Panc1 (cell line): ENCODE measurements around the gene WFIKKN2. TPM values are rescaled to one million over a fixed set of nuclear protein-coding genes. Genes with fewer than 3 reads are reported as not detected.

ENCODE experiments used
- ATAC-seq: fragments of 200-7000 bp; cut with Tn5 transposase; 2 replicates; pipeline ENCODE4 v1.9.1; 2020; ENCODE audit warnings: mild to moderate bottlenecking, moderate library complexity
- BruUV-seq: library from RNA; stranded (reverse); fragments of 400-500 nt; replicated peaks from 2 replicates; lab custom pipeline; 2021; lab: Mats Ljungman, UMichigan
- CTCF ChIA-PET: fragments of 300-600 bp; sonication (Branson Sonifier 250); formaldehyde crosslinking; loops from one replicate; lab custom pipeline; 2022; ENCODE audit warnings: antibody characterized with exemption; lab: Charles Lee
- POLR2A ChIA-PET: fragments of 300-600 bp; sonication (Branson Sonifier 250); formaldehyde crosslinking; loops from one replicate; lab custom pipeline; 2022; ENCODE audit warnings: antibody characterized with exemption; lab: Charles Lee
- DNase-seq: peaks from one replicate; pipeline ENCODE4 v3.0.0-alpha.2; 2010; ENCODE audit warnings: low read depth, low spot score
- H3K27ac ChIP-seq: 2 replicates; pipeline ENCODE4 v1.5.1; 2011; ENCODE audit warnings: mild to moderate bottlenecking, low read length, inconsistent platforms
- H3K27me3 ChIP-seq: fragments of 200-500 bp; sonication (Bioruptor generic); 2 replicates; pipeline ENCODE4 v1.6.0; 2014; ENCODE audit warnings: low read length, inconsistent platforms; ENCODE audit not compliant: control insufficient read depth, insufficient read depth
- H3K36me3 ChIP-seq: fragments of 200-500 bp; sonication (Bioruptor generic); 2 replicates; pipeline ENCODE4 v1.5.1; 2014; ENCODE audit warnings: inconsistent platforms, mild to moderate bottlenecking, low read length, moderate library complexity; ENCODE audit not compliant: control insufficient read depth, insufficient read depth
- H3K4me1 ChIP-seq: 2 replicates; pipeline ENCODE4 v1.5.1; 2011; ENCODE audit warnings: inconsistent platforms, mild to moderate bottlenecking, low read length, moderate library complexity; ENCODE audit not compliant: control insufficient read depth, insufficient read depth
- H3K4me3 ChIP-seq, 2 experiments: 2 replicates each; pipeline ENCODE4 v1.5.1; 2011 to 2012; ENCODE audit warnings: low read depth in 2 of 2, low read length in 2 of 2, mild to moderate bottlenecking in 2 of 2, inconsistent platforms in 1 of 2, moderate library complexity in 1 of 2
- H3K9me3 ChIP-seq: fragments of 200-500 bp; sonication (Bioruptor generic); 2 replicates; pipeline ENCODE4 v1.5.1; 2014; ENCODE audit warnings: low read depth, mild to moderate bottlenecking, inconsistent platforms, low read length, moderate library complexity; ENCODE audit not compliant: control insufficient read depth, insufficient read depth
- POLR2AphosphoS5 ChIP-seq: IDR thresholded peaks from 2 replicates; pipeline ENCODE4 v1.6.1; 2012; ENCODE audit warnings: mild to moderate bottlenecking, low read depth, low read length, moderate library complexity
- SIN3A ChIP-seq: IDR thresholded peaks from 2 replicates; pipeline ENCODE4 v1.6.1; 2012; ENCODE audit warnings: low read depth, mild to moderate bottlenecking, low read length, moderate library complexity, borderline replicate concordance; ENCODE audit not compliant: insufficient read depth
- TCF7L2 ChIP-seq: IDR thresholded peaks from 2 replicates; pipeline ENCODE4 v1.6.1; 2011; ENCODE audit warnings: mild to moderate bottlenecking, low read depth, low read length, inconsistent platforms
- in situ Hi-C: cut with HindIII; loops from 2 replicates; pipeline ENCODE4 v1.10.0; 2016; ENCODE audit warnings: low sequenced_read_pairs, low pct_unique_long_range_greater_than_20kb
- intact Hi-C: fragments of 100-400 bp; cut with micrococcal nuclease; formaldehyde crosslinking; loops from one replicate; pipeline ENCODE4 v1.10.0; 2022; ENCODE audit not compliant: unreplicated experiment
- total RNA-seq: library from RNA; stranded (reverse); gene quantifications from one replicate; pipeline ENCODE4 v1.2.1, GENCODE V29; 2021; ENCODE audit not compliant: unreplicated experiment
- TF ChIP-seq, protein P1 (sequence below): fragments of 450-650 bp; IDR thresholded peaks from 2 replicates; pipeline ENCODE4 v1.5.1; 2017; ENCODE audit warnings: mild to moderate bottlenecking
- TF ChIP-seq, protein P2 (sequence below), 2 experiments: IDR thresholded peaks; 2 replicates each; pipeline ENCODE4 v1.6.1; 2011 to 2012; ENCODE audit warnings: low read depth in 2 of 2, control low read depth in 1 of 2, low read length in 1 of 2, mild to moderate bottlenecking in 1 of 2, moderate library complexity in 1 of 2; ENCODE audit not compliant: insufficient read depth in 1 of 2

The WFIKKN2 gene
- total RNA-seq, 1 experiment from 2014 or later, result 0.05 TPM

DNA sequence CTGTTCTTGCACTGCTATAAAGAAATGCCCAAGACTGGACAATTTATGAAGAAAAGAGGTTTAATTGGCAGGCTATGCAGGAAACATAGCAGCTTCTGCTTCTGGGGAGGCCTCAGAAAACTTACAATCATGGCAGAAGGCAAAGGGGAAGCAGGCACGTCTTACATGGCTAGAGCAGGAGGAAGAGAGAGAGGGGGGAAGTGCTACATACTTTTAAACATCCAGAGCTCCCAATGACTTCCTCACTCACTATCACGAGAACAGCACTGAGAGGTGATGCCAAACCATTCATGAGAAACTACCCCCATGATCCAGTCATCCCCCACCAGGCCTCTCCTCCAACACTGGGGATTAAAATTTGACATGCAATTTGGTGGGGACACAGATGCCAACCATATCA lies 13.3 kb downstream of the WFIKKN2 start:
- ChIA-PET POLR2A (interaction anchor here (1.3 kb wide), 1 partner anchor 103 kb away, joined by 3 read pairs; no protein-coding TSS in a partner anchor), CTCF (interaction anchor here (1.1 to 1.7 kb wide), 2 partner anchors 66 to 101 kb away, joined by 3 to 9 read pairs; no protein-coding TSS in a partner anchor)
- H3K27me3 ChIP-seq, result no peaks in the 10 kb centered on the region
- TF ChIP-seq, protein P1, sequence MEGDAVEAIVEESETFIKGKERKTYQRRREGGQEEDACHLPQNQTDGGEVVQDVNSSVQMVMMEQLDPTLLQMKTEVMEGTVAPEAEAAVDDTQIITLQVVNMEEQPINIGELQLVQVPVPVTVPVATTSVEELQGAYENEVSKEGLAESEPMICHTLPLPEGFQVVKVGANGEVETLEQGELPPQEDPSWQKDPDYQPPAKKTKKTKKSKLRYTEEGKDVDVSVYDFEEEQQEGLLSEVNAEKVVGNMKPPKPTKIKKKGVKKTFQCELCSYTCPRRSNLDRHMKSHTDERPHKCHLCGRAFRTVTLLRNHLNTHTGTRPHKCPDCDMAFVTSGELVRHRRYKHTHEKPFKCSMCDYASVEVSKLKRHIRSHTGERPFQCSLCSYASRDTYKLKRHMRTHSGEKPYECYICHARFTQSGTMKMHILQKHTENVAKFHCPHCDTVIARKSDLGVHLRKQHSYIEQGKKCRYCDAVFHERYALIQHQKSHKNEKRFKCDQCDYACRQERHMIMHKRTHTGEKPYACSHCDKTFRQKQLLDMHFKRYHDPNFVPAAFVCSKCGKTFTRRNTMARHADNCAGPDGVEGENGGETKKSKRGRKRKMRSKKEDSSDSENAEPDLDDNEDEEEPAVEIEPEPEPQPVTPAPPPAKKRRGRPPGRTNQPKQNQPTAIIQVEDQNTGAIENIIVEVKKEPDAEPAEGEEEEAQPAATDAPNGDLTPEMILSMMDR, result no peak
- TF ChIP-seq, protein P2, sequence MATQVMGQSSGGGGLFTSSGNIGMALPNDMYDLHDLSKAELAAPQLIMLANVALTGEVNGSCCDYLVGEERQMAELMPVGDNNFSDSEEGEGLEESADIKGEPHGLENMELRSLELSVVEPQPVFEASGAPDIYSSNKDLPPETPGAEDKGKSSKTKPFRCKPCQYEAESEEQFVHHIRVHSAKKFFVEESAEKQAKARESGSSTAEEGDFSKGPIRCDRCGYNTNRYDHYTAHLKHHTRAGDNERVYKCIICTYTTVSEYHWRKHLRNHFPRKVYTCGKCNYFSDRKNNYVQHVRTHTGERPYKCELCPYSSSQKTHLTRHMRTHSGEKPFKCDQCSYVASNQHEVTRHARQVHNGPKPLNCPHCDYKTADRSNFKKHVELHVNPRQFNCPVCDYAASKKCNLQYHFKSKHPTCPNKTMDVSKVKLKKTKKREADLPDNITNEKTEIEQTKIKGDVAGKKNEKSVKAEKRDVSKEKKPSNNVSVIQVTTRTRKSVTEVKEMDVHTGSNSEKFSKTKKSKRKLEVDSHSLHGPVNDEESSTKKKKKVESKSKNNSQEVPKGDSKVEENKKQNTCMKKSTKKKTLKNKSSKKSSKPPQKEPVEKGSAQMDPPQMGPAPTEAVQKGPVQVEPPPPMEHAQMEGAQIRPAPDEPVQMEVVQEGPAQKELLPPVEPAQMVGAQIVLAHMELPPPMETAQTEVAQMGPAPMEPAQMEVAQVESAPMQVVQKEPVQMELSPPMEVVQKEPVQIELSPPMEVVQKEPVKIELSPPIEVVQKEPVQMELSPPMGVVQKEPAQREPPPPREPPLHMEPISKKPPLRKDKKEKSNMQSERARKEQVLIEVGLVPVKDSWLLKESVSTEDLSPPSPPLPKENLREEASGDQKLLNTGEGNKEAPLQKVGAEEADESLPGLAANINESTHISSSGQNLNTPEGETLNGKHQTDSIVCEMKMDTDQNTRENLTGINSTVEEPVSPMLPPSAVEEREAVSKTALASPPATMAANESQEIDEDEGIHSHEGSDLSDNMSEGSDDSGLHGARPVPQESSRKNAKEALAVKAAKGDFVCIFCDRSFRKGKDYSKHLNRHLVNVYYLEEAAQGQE (IDR thresholded peaks at IDR 0.05; ENCODE audit: insufficient read depth in 1 of 2, low read depth in 2 of 2, low read length in 1 of 2), result no peak
- TF ChIP-seq SIN3A (no peak), POLR2AphosphoS5 (no peak), TCF7L2 (no peak)
- no peaks in the 10 kb centered on the region for H3K36me3 ChIP-seq
- no peaks in the 10 kb centered on the region for H3K9me3 ChIP-seq
- H3K27ac ChIP-seq, result no peak overlapping the region
- no peak overlapping the region for H3K4me3 ChIP-seq
- peaks cover 11% of the 10 kb centered on the region; the same call in 1 of the 2 replicates for H3K4me1 ChIP-seq
- in situ Hi-C loops (no loop called here), intact Hi-C loops (no loop called here)
- no peak for ATAC-seq
- BruUV-seq, result no TSS peak
- DNase-seq, result no peak

DNA sequence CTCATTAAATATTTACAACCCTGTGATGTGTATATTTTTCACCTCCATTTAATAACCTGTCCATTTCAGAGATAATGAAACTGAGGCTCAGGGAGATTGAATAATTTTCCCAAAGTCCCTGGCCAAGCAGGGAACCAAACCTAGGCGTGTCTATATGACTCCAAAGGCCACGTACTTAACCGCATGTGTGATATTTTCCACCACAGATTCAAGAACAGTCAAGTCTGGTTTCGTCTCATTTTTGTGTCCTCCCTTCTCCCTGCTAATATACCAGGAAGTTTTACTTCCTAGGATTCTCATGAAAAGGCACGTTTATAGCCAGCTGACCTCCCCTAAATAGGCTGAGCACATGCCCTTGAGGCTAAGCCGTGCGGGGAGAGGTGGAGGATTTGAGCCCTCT lies 15.3 kb downstream of the WFIKKN2 start:
- H3K36me3 ChIP-seq, result no peaks in the 10 kb centered on the region
- no TSS peak for BruUV-seq
- no peaks in the 10 kb centered on the region for H3K27me3 ChIP-seq
- no peak for DNase-seq
- POLR2A ChIA-PET, result no interaction called here
- no peaks in the 10 kb centered on the region for H3K9me3 ChIP-seq
- in situ Hi-C loops, result no loop called here
- CTCF ChIA-PET, result interaction anchor here (0.6 kb wide), 1 partner anchor 114 kb away, joined by 3 read pairs; no protein-coding TSS in a partner anchor
- H3K27ac ChIP-seq, result no peak overlapping the region
- no peak overlapping the region for H3K4me3 ChIP-seq
- H3K4me1 ChIP-seq, result peaks cover 11% of the 10 kb centered on the region; the same call in 1 of the 2 replicates
- no peak for ATAC-seq
- TF ChIP-seq, protein P1, result no peak
- TF ChIP-seq POLR2AphosphoS5 (no peak), TCF7L2 (no peak), SIN3A (no peak)
- TF ChIP-seq, protein P2 (IDR thresholded peaks at IDR 0.05; ENCODE audit: insufficient read depth in 1 of 2, low read depth in 2 of 2, low read length in 1 of 2), result no peak
- intact Hi-C loops, result loop anchor here (10.0 kb wide), 1 partner anchor 304 kb away; the partner anchor contains the start of gene NME1
